Esophagus muscularis mucosa (tissue), 4 donors: ENCODE data around the gene RNFT2. TPM values are rescaled to one million over a fixed set of nuclear protein-coding genes. Genes with fewer than 3 reads are reported as not detected.

Experiments used
- DNase-seq: peaks from one replicate; pipeline ENCODE4 v3.0.0-alpha.2; 2017; ENCODE audit errors: extremely low spot score
- H3K27ac ChIP-seq, 4 donors: fragments of 200-600 bp; sonication (generic); replicated peaks in 1 of 4; 1 replicate in 3 of 4; 2 replicates in 1 of 4; pipeline ENCODE4 v1.5.1; 2016 to 2019; ENCODE audit warnings: mild to moderate bottlenecking in 1 of 4
- H3K27me3 ChIP-seq, 4 donors: fragments of 200-600 bp; sonication (generic); one replicate each; pipeline versions ENCODE4 v1.5.1 to v1.6.0; 2016 to 2019
- H3K36me3 ChIP-seq, 4 donors: fragments of 200-600 bp; sonication (generic); one replicate each; pipeline ENCODE4 v1.5.1; 2016 to 2019
- H3K4me1 ChIP-seq, 4 donors: fragments of 200-600 bp; sonication (generic); one replicate each; pipeline ENCODE4 v1.5.1; 2016 to 2019
- H3K4me3 ChIP-seq, 4 donors: fragments of 200-600 bp; sonication (generic); 1 replicate in 2 of 4; 2 replicates in 2 of 4; pipeline ENCODE4 v1.5.1; 2016 to 2019; ENCODE audit warnings: mild to moderate bottlenecking in 4 of 4, moderate library complexity in 1 of 4
- H3K9me3 ChIP-seq, 4 donors: fragments of 200-600 bp; sonication (generic); 1 replicate in 3 of 4; 2 replicates in 1 of 4; pipeline ENCODE4 v1.5.1; 2016 to 2019
- CTCF ChIP-seq, 3 experiments: fragments of 200-600 bp in 2 of 3; fragments of 450-650 bp in 1 of 3; sonication (generic) in 2 of 3; IDR thresholded peaks; one replicate each; pipeline ENCODE4 v1.5.1; 2017 to 2019; ENCODE audit warnings: antibody characterized with exemption in 3 of 3, mild to moderate bottlenecking in 2 of 3, moderate library complexity in 1 of 3
- EP300 ChIP-seq: sonication (generic); formaldehyde crosslinking; IDR thresholded peaks from one replicate; pipeline ENCODE4 v1.6.1; 2017; ENCODE audit warnings: antibody characterized with exemption
- POLR2A ChIP-seq: fragments of 450-650 bp; IDR thresholded peaks from one replicate; pipeline ENCODE4 v1.6.1; 2017; ENCODE audit warnings: antibody characterized with exemption, moderate library complexity, mild to moderate bottlenecking, low read depth
- POLR2AphosphoS5 ChIP-seq, 2 donors: sonication (generic); formaldehyde crosslinking; IDR thresholded peaks; one replicate each; pipeline ENCODE4 v1.6.1; 2017; ENCODE audit warnings: antibody characterized with exemption in 2 of 2
- WGBS: methylation state at CpG from one replicate; pipeline ENCODE4 v1.1.5; 2018; 5-methylcytosine and 5-hydroxymethylcytosine counted together
- intact Hi-C: fragments of 100-400 bp; cut with DNase I; formaldehyde crosslinking; loops from one replicate; pipeline ENCODE4 v1.15.1; 2023
- total RNA-seq, 4 donors: library from RNA; depleted of rRNA; stranded (reverse); fragments of >200 nt; gene quantifications; one replicate each; pipeline versions ENCODE4 v1.1.0 to v1.2.1, GENCODE V29; 2016

RNFT2 gene
- total RNA-seq, 4 donors from 2014 or later, result 0.17 to 0.63 (median 0.34) TPM

GRCh38 chr12:116820064-116820656 lies 82.0 kb downstream of the RNFT2 start:
- H3K4me3 ChIP-seq, result peak overlapping the region in 2 of 4 donors; percentile 68 to 73
- H3K27me3 ChIP-seq, result no peaks in the 10 kb centered on the region
- intact Hi-C loops, result loop anchor here (5.0 kb wide), 1 partner anchor 83 kb away; the partner anchor contains the start of genes RNFT2 and SPRING1
- TF ChIP-seq CTCF (IDR thresholded peaks at IDR 0.05) (no peak), POLR2A (no peak), EP300 (no peak), POLR2AphosphoS5 (IDR thresholded peaks at IDR 0.05) (no peak)
- H3K9me3 ChIP-seq, result peaks cover 0 to 6% (median 0%) of the 10 kb centered on the region in 4 donors
- 91% methylated on average over 10 of the region's 10 CpGs for WGBS
- H3K4me1 ChIP-seq, result peaks cover 9 to 19% (median 12%) of the 10 kb centered on the region in 4 donors
- no peak for DNase-seq
- H3K36me3 ChIP-seq, result no peaks in the 10 kb centered on the region
- H3K27ac ChIP-seq, result peak overlapping the region; percentile 92 to 96 (median 94)

GRCh38 chr12:116821291-116821690 lies 83.2 kb downstream of the RNFT2 start:
- Histone ChIP-seq H3K4me1 (peaks cover 9 to 19% (median 12%) of the 10 kb centered on the region in 4 donors), H3K27me3 (no peaks in the 10 kb centered on the region), H3K4me3 (no peak overlapping the region), H3K36me3 (no peaks in the 10 kb centered on the region), H3K9me3 (peaks cover 0 to 6% (median 0%) of the 10 kb centered on the region in 4 donors), H3K27ac (no peak overlapping the region)
- DNase-seq, result no peak
- intact Hi-C loops, result loop anchor here (5.0 kb wide), 1 partner anchor 84 kb away; the partner anchor contains the start of genes RNFT2 and SPRING1
- TF ChIP-seq CTCF (IDR thresholded peaks at IDR 0.05) (no peak), EP300 (no peak), POLR2AphosphoS5 (IDR thresholded peaks at IDR 0.05) (no peak), POLR2A (no peak)
- whole genome bisulfite sequencing, result 72% methylated on average over 8 of the region's 8 CpGs

DNA sequence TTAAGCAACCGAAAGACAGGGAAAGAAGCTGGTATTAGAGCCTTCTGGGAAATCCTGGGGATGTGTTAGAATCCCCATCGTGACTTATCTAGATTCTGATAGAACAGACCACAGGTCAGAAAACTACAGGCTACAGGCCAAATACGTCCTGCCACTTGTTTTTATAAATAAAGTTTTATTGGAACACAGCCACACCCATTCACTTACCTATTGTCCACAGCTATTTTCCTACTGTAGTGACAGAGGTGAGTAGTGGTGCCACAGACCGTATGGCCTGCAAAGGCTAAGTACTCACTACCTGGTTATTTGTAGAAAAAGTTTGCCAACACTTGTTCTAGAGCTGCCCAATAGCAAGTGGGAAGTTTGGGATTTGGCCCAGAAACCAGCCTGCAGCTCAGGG lies 89.3 kb downstream of the RNFT2 start:
- Histone ChIP-seq H3K9me3 (peaks cover 0 to 6% (median 0%) of the 10 kb centered on the region in 4 donors), H3K27ac (no peak overlapping the region), H3K36me3 (no peaks in the 10 kb centered on the region), H3K4me3 (no peak overlapping the region), H3K27me3 (no peaks in the 10 kb centered on the region), H3K4me1 (no peaks in the 10 kb centered on the region)
- intact Hi-C loops, result no loop called here
- TF ChIP-seq POLR2A (no peak), EP300 (no peak), CTCF (IDR thresholded peaks at IDR 0.05) (no peak), POLR2AphosphoS5 (IDR thresholded peaks at IDR 0.05) (no peak)
- DNase-seq, result no peak
- 83% methylated on average over 4 of the region's 4 CpGs for WGBS

GRCh38 chr12:116832353-116832752 lies 94.2 kb downstream of the RNFT2 start:
- intact Hi-C loops, result no loop called here

More at GRCh38 chr12:116832353-116832752, 94.2 kb downstream of the RNFT2 start:
- TF ChIP-seq POLR2A, result no peak
- TF ChIP-seq CTCF (IDR thresholded peaks at IDR 0.05), result no peak
- no peak for TF ChIP-seq EP300
- no peak for TF ChIP-seq POLR2AphosphoS5 (IDR thresholded peaks at IDR 0.05)
- Histone ChIP-seq H3K4me1 (no peaks in the 10 kb centered on the region), H3K27me3 (no peaks in the 10 kb centered on the region), H3K9me3 (no peaks in the 10 kb centered on the region), H3K4me3 (no peak overlapping the region), H3K36me3 (no peaks in the 10 kb centered on the region), H3K27ac (no peak overlapping the region)
- WGBS, result 75% methylated on average over 6 of the region's 6 CpGs
- DNase-seq, result no peak
